ENCODE measurements around the gene SCGN. TPM values are rescaled to one million over a fixed set of nuclear protein-coding genes. Genes with fewer than 3 reads are reported as not detected.

SCGN gene
- total and polyA plus RNA-seq, 2 of the 13 experiments (the other 11 are each of a cell fraction or from before 2014, with no cell fraction given), result 2.9 to 29.0 TPM

GRCh38 chr6:25637211-25637610 is 14.8 kb upstream of the SCGN start (continued):
- no peak for TF ChIP-seq GMEB2 (CRISPR knock-in tag; IDR thresholded peaks at IDR 0.05; ENCODE audit: low read depth)
- TF ChIP-seq KLF6 (CRISPR knock-in tag; IDR thresholded peaks at IDR 0.05), result no peak
- no peak for TF ChIP-seq XBP1 (CRISPR knock-in tag; IDR thresholded peaks at IDR 0.05)
- TF ChIP-seq ZNF576 (CRISPR knock-in tag; IDR thresholded peaks at IDR 0.05), result no peak
- TF ChIP-seq SALL1 (CRISPR knock-in tag; IDR thresholded peaks at IDR 0.05), result peak; percentile 64; the same call in 1 of the 2 replicates
- TF ChIP-seq SKI (IDR thresholded peaks at IDR 0.05; ENCODE audit: partially characterized antibody), result no peak
- peak; percentile 94 for TF ChIP-seq GATAD2A (CRISPR knock-in tag; IDR thresholded peaks at IDR 0.05)
- TF ChIP-seq RFXAP (CRISPR knock-in tag; IDR thresholded peaks at IDR 0.05; ENCODE audit: borderline replicate concordance), result 0 out of 2 replicates have a peak, but pooled peaks have one; percentile 10
- no peak for TF ChIP-seq ZBTB43 (CRISPR knock-in tag; conservative IDR thresholded peaks at IDR 0.05)
- TF ChIP-seq MBD4 (IDR thresholded peaks at IDR 0.05; ENCODE audit: borderline replicate concordance, low read length), result no peak
- TF ChIP-seq SP2 (CRISPR knock-in tag; IDR thresholded peaks at IDR 0.05), result no peak
- TF ChIP-seq ZNF614 (CRISPR knock-in tag; IDR thresholded peaks at IDR 0.05; ENCODE audit: borderline replicate concordance), result no peak
- no peak for TF ChIP-seq ZNF24 (IDR thresholded peaks at IDR 0.05)
- TF ChIP-seq HOXD1 (CRISPR knock-in tag; IDR thresholded peaks at IDR 0.05), result no peak
- TF ChIP-seq ZNF740 (CRISPR knock-in tag; IDR thresholded peaks at IDR 0.05), result no peak
- TF ChIP-seq SPEN (CRISPR knock-in tag; IDR thresholded peaks at IDR 0.05; ENCODE audit: low read depth), result no peak
- no peak for TF ChIP-seq ZNF83 (CRISPR knock-in tag; IDR thresholded peaks at IDR 0.05; ENCODE audit: borderline replicate concordance)
- no peak for TF ChIP-seq RELA (CRISPR knock-in tag; IDR thresholded peaks at IDR 0.05)
- TF ChIP-seq DRAP1 (CRISPR knock-in tag; IDR thresholded peaks at IDR 0.05), result no peak
- no peak for TF ChIP-seq HDAC1 (CRISPR knock-in tag; IDR thresholded peaks at IDR 0.05)
- peak; percentile 70; the same call in 1 of the 2 replicates for TF ChIP-seq SOX5 (CRISPR knock-in tag; IDR thresholded peaks at IDR 0.05; ENCODE audit: borderline replicate concordance)
- no peak for TF ChIP-seq KDM5B (CRISPR knock-in tag; IDR thresholded peaks at IDR 0.05; ENCODE audit: borderline replicate concordance)
- 0 out of 2 replicates have a peak, but pooled peaks have one; percentile 38 for TF ChIP-seq NR2F6 (IDR thresholded peaks at IDR 0.05)
- TF ChIP-seq NR2F6 (CRISPR knock-in tag; IDR thresholded peaks at IDR 0.05), result peak; percentile 64; the same call in 1 of the 2 replicates
- no peak for TF ChIP-seq ETS1 (CRISPR knock-in tag; IDR thresholded peaks at IDR 0.05)
- no peak for TF ChIP-seq MXD4 (CRISPR knock-in tag; IDR thresholded peaks at IDR 0.05)
- no peak for TF ChIP-seq GTF3A (CRISPR knock-in tag; conservative IDR thresholded peaks at IDR 0.05)
- TF ChIP-seq YEATS4 (CRISPR knock-in tag; IDR thresholded peaks at IDR 0.05; ENCODE audit: borderline replicate concordance), result no peak
- TF ChIP-seq HNF4A (CRISPR knock-in tag; IDR thresholded peaks at IDR 0.05), result peak; percentile 58; the same call in 1 of the 2 replicates
- no peak for TF ChIP-seq ZNF790 (CRISPR knock-in tag; IDR thresholded peaks at IDR 0.05; ENCODE audit: borderline replicate concordance)
- TF ChIP-seq SIN3B (IDR thresholded peaks at IDR 0.05; ENCODE audit: low read length), result no peak
